OCI-LY3 (cell line): ENCODE measurements around the gene ZBTB18.

ENCODE experiments used
- H2AFZ ChIP-seq: fragments of 200-600, 300-600 bp; shearing (Covaris generic); 2 replicates; pipeline ENCODE4 v1.6.0; 2014; ENCODE audit warnings: antibody characterized with exemption, low read depth, low read length
- H3K27ac ChIP-seq: fragments of 200-600, 300-600 bp; sonication (generic); 2 replicates; pipeline ENCODE4 v1.5.1; 2014; ENCODE audit warnings: mild to moderate bottlenecking, low read length, moderate library complexity, mixed read lengths
- H3K27me3 ChIP-seq: fragments of 200-600, 300-600 bp; sonication (generic); 2 replicates; pipeline ENCODE4 v1.6.1; 2014; ENCODE audit warnings: low read depth, low read length, mixed read lengths
- H3K36me3 ChIP-seq: fragments of 200-600, 300-600 bp; sonication (generic); replicated peaks from 2 replicates; pipeline ENCODE3; 2014; ENCODE audit warnings: low read depth, low read length, mixed read lengths
- H3K4me1 ChIP-seq: fragments of 300-600, 200-600 bp; sonication (generic); 2 replicates; pipeline ENCODE4 v1.6.1; 2014; ENCODE audit warnings: low read length, mixed read lengths
- H3K4me2 ChIP-seq: fragments of 200-600, 300-600 bp; sonication (generic); 2 replicates; pipeline ENCODE4 v1.6.1; 2014; ENCODE audit warnings: low read length, mixed read lengths
- H3K4me3 ChIP-seq: fragments of 300-600, 200-600 bp; sonication (generic); 2 replicates; pipeline ENCODE4 v1.5.1; 2014; ENCODE audit warnings: antibody characterized with exemption, mild to moderate bottlenecking, low read length, moderate library complexity
- H3K79me2 ChIP-seq: fragments of 300-600, 200-600 bp; shearing (Covaris generic); 2 replicates; pipeline ENCODE4 v1.6.1; 2014; ENCODE audit warnings: mild to moderate bottlenecking, low read length, mixed read lengths
- H3K9ac ChIP-seq: fragments of 300-600, 200-600 bp; shearing (Covaris generic); 2 replicates; pipeline ENCODE4 v1.6.0; 2014; ENCODE audit warnings: mild to moderate bottlenecking, low read length, moderate library complexity
- H3K9me3 ChIP-seq: fragments of 200-600, 300-600 bp; shearing (Covaris generic); 2 replicates; pipeline ENCODE4 v1.6.1; 2014; ENCODE audit warnings: low read length, mixed read lengths; ENCODE audit not compliant: insufficient read depth
- H4K20me1 ChIP-seq: fragments of 200-600, 300-600 bp; sonication (generic); 2 replicates; pipeline ENCODE4 v1.6.1; 2016; ENCODE audit warnings: low read length, mixed read lengths; ENCODE audit not compliant: insufficient read depth
- EZH2phosphoT487 ChIP-seq: fragments of 200-600 bp; shearing (Covaris generic); IDR thresholded peaks from 2 replicates; pipeline ENCODE4 v1.6.1; 2018; ENCODE audit warnings: antibody characterized with exemption, mixed run types, low read depth
- TF ChIP-seq, protein P1 (sequence below): fragments of 200-600, 300-600 bp; sonication (generic); IDR thresholded peaks from 2 replicates; pipeline ENCODE4 v1.5.1; 2014; ENCODE audit warnings: antibody characterized with exemption, low read length, low read depth

Gene ZBTB18

DNA sequence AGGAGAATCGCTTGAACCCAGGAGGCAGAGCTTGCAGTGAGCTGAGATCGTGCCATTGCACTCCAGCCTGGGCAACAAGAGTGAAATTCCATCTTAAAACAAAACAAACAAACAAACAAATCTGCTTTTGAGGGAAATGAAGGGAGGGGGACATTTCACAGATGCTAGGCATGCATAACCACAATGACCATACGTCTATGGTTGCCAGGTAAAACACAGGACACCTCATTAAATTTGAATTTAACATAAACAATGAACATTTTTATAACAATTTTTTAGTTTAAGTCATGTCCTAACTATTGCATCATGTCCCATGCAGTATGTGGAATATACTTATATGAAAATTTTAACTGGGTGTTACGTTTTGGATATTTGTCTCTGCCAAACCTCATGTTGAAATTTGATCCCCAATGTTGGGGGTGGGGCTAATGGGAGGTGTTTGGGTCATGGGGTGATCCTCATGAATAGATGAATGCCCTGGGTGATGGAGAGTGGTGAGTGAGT, 31.0 kb upstream of the ZBTB18 start:
- Histone ChIP-seq H4K20me1 (no peaks in the 10 kb centered on the region), H3K79me2 (no peaks in the 10 kb centered on the region), H3K4me1 (no peaks in the 10 kb centered on the region), H3K27me3 (peaks cover 37% of the 10 kb centered on the region), H3K4me3 (no peak overlapping the region), H3K9me3 (no peaks in the 10 kb centered on the region), H3K4me2 (no peak overlapping the region), H3K27ac (no peak overlapping the region), H3K9ac (no peak overlapping the region), H3K36me3 (no peaks in the 10 kb centered on the region), H2AFZ (no peak overlapping the region)
- no peak for TF ChIP-seq EZH2phosphoT487

DNA sequence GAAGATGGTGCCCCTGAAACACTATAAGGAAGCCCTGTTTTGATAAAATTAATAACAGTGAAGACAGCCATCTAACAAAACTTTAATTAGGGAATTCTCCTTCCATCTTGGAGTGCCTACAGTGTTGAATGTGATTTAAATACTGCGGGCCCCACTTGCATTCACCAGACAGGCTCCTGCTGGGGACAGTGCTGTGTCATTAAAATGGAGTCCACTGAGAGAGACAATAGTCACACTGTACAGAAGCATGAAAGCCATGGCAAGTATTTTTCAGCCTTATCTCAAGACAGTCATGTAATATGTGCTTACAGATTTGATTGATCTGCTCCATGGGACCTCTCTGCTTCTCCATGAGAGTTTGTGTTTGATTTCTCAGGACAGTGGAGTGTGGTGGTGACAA, 29.7 kb upstream of the ZBTB18 start:
- Histone ChIP-seq H3K4me3 (no peak overlapping the region), H3K36me3 (no peaks in the 10 kb centered on the region), H4K20me1 (no peaks in the 10 kb centered on the region), H3K4me2 (no peak overlapping the region), H3K9me3 (no peaks in the 10 kb centered on the region), H2AFZ (no peak overlapping the region), H3K27ac (no peak overlapping the region), H3K4me1 (no peaks in the 10 kb centered on the region), H3K27me3 (peaks cover 39% of the 10 kb centered on the region), H3K79me2 (no peaks in the 10 kb centered on the region), H3K9ac (no peak overlapping the region)
- TF ChIP-seq EZH2phosphoT487, result no peak
- TF ChIP-seq, protein P1, sequence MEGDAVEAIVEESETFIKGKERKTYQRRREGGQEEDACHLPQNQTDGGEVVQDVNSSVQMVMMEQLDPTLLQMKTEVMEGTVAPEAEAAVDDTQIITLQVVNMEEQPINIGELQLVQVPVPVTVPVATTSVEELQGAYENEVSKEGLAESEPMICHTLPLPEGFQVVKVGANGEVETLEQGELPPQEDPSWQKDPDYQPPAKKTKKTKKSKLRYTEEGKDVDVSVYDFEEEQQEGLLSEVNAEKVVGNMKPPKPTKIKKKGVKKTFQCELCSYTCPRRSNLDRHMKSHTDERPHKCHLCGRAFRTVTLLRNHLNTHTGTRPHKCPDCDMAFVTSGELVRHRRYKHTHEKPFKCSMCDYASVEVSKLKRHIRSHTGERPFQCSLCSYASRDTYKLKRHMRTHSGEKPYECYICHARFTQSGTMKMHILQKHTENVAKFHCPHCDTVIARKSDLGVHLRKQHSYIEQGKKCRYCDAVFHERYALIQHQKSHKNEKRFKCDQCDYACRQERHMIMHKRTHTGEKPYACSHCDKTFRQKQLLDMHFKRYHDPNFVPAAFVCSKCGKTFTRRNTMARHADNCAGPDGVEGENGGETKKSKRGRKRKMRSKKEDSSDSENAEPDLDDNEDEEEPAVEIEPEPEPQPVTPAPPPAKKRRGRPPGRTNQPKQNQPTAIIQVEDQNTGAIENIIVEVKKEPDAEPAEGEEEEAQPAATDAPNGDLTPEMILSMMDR, result no peak

DNA sequence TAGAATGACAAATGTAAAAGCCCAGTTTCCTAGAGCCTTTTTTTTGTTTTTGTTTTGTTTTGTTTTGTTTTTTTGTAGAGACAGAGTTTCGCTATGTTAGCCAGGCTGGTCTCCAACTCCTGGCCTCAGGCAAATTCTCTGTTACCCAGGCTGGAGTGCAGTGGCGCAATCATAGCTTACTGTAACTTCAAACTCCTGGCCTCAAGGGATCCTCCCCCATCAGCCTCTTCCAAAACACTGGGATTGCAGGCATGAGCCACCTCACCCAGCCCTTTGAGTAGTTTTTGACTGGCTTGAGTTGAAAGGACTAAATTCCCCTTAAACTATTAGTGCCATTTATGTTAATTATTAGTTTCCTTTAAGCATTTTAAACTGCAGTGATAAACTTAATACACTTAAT, 28.8 kb upstream of the ZBTB18 start:
- H3K27me3 ChIP-seq, result peaks cover 40% of the 10 kb centered on the region
- H3K4me1 ChIP-seq, result no peaks in the 10 kb centered on the region
- TF ChIP-seq, protein P1, result no peak
- no peak for TF ChIP-seq EZH2phosphoT487
- no peak overlapping the region for H2AFZ ChIP-seq
- no peaks in the 10 kb centered on the region for H3K79me2 ChIP-seq
- H3K9ac ChIP-seq, result no peak overlapping the region
- H3K36me3 ChIP-seq, result no peaks in the 10 kb centered on the region
- H3K4me3 ChIP-seq, result no peak overlapping the region
- H4K20me1 ChIP-seq, result no peaks in the 10 kb centered on the region
- no peak overlapping the region for H3K27ac ChIP-seq
- no peaks in the 10 kb centered on the region for H3K9me3 ChIP-seq
- no peak overlapping the region for H3K4me2 ChIP-seq

DNA sequence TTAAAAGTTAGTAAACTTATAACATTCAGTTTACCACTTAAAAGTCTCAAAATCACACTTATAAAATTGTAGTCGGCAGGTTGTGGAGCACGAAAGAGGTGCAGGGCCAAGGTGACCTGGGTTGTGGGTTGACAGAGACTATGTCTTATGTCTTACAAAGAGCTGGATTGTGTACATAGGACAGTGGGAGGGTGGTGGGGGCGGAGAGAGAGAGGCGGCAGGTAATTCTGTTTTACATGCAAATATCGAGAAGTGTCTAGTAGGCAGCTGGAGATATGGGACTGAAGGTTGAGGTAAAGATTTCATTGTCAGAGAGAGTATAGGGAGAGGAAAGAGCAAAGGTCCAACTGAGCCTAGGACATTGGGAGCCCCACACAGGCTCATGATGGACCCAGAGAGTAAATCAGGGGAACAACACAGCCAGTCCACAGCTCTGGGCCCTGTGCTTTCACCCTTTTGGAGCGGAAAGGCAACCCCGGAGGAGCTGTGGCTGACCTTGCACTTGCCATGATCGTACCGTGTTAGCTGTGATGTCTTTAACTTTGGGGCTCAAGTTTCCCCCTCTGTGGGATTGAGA, 28.1 kb upstream of the ZBTB18 start:
- H3K36me3 ChIP-seq, result no peaks in the 10 kb centered on the region
- H3K9me3 ChIP-seq, result no peaks in the 10 kb centered on the region
- no peaks in the 10 kb centered on the region for H3K79me2 ChIP-seq
- H3K4me1 ChIP-seq, result no peaks in the 10 kb centered on the region
- H2AFZ ChIP-seq, result no peak overlapping the region
- TF ChIP-seq, protein P1, result no peak
- no peak for TF ChIP-seq EZH2phosphoT487
- H3K4me2 ChIP-seq, result no peak overlapping the region
- H3K27ac ChIP-seq, result no peak overlapping the region
- H3K9ac ChIP-seq, result no peak overlapping the region
- H3K27me3 ChIP-seq, result peaks cover 45% of the 10 kb centered on the region
- H4K20me1 ChIP-seq, result no peaks in the 10 kb centered on the region
- no peak overlapping the region for H3K4me3 ChIP-seq
